Smooth muscle cell of the brain vasculature (primary cell): ENCODE results near the gene GJA1.
"Not testable (repeated sequence)": the region's sequence is repeated elsewhere in the genome, so short reads cannot be mapped to it uniquely, and the experiment has no call there.

Source experiments
- DNase-seq: peaks from one replicate; pipeline ENCODE4 v3.0.0-alpha.2; 2012; ENCODE audit warnings: low read depth, low spot score

GJA1 gene

DNA sequence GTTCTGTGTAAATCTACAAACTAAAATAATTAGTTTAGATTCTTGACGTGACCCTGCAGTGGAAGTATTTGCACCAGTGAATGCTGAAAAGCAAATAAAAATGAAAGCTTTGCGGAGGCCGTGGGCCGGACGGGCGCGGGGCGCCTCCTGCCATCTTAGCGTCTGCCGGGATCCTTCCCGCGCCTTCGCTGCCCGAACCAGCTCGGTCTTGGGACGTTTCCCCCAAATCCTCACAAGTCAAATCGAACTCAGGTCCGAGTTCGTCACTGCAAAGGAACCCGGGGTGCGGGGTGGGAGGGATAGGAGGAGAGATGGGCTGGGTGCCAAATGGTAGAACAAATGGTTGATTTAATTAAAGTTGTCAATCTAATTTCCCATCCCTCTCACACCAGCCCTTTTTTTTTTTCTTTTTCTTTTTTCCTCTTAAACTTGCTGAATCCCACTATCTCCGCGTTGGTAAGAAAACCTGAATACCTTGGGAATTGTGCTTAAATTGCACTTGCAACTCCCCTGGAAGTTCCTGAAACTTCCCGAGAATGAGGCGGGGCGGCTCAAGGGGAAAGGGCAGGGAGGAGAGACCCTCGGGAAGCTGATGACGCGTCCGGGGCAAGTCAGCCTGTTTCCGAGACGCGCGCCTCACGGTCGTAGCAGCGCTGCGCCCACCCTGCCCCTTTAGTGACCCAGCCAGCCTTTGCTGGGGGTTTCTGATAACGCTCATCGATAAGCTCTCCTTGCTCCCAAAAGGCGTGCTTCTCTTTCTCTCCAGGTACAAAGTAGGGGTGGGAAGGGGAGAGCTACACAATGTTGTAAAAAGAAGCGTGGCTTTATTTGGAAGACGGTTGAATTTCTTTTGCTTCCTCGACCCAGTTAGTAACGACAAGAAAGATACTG lies 1.8 kb downstream of the GJA1 start:
- DNase-seq = no peak

DNA sequence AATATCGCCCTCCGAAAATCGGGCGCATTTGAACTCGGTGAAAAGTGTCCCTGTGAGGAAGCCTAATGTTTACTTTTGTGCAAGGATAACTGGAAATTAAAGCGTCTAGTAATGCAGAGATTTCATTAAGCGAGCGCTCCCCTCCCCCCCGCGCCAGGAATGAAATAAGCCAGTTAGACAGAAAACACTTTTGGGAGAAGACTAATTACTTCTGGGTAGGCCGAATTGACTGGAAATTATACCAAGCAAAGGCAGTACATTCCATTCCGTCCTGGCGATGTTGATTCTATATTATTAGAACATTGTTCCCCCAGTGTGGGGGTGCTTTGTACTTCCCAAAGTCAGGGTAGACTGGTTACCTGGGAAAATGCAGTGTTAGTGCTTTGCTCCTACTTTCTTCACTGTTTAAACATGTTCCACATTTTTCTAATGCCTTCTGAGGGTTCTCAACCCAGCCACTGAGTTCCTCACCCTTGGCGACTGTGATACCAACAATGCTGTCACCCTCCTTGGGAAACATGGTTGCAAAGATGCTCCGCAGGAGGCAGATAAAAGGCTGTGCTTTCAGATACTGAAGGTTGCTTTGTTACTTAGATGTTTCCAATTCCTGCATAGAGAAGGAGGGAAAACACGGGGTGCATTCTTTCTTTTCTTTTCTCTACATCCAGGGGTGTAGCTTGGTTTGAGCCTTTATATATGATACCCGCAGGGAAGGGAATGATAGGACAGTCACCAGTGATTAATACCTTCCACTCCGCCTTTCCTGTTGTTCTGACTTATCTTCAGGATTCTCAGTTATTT lies 2.6 kb downstream of the GJA1 start:
- DNase-seq = no peak

DNA sequence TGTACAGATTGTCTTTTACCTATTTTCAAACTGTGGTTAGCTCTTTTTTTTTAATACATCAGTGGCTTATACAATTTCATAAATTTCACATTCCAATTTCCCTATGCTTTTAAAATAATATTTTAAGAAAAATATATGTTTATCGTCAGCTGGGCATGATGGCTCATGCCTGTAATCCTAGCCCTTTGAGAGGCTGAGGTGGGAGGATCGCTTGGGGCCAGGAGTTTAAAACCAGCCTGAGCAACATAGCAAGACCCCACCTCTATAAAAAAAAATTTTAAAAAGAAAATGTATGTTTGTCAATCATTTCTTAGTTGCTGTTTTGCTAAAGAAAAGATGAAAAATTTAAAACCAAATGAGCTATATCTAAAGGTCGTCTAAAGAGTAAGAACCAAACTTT lies 3.4 kb downstream of the GJA1 start:
- no peak for DNase-seq

DNA sequence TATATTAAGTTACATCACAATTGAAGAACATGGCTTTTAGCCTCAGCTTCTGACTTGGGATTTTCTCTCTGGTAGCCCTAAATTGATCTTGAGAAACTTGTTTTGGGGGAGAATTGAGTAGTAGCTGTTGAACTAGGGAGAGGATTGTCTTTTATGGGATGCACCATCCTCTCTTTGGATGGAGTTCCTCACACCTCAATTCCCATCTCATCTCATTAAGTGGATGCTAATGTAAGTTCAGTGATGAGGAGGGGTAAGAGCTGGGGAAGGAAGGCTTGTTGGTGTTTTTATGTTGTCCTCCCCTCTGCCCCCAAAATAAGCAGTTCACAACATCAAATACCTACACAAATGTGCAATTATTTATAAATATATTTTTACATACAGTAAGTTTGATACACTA lies 4.0 kb downstream of the GJA1 start:
- DNase-seq = no peak

DNA sequence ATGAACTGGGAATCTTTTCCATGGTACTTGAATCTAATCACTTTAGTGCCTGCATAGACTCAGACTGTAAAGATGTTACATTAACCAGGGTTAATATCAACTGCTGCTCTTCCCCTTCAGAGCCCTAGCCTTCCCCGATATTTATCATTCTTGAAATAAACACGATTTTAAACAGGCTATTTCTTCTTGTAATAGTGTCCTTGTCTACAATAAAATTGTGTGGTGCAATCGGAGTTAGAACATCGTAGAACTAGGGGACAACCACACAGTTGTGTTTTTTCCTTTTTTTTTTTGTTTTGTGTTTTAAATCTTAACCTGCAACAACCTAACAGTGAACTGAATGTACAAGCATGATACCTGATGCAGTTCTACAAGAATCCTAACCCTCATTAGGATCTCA lies 4.5 kb downstream of the GJA1 start:
- no peak for DNase-seq

DNA sequence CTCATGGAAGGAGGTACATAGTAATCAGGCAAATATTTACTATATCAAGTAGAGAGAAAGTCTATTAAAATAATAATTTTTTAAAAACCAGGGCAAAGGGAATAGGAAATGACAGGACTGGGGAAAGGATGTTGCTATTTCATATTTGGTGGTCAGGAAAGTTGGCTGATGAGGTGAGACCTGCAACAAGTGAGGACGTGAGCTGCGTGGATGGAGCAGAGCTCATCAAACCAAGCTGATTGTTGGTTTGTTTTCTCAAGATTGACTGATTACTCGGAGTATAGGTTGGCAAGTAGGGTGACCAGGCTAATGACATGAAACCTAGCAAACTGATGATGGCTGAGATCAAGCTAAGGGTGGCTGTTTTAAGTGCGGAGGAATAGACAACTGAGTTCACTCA lies 6.0 kb downstream of the GJA1 start:
- DNase-seq = no peak

DNA sequence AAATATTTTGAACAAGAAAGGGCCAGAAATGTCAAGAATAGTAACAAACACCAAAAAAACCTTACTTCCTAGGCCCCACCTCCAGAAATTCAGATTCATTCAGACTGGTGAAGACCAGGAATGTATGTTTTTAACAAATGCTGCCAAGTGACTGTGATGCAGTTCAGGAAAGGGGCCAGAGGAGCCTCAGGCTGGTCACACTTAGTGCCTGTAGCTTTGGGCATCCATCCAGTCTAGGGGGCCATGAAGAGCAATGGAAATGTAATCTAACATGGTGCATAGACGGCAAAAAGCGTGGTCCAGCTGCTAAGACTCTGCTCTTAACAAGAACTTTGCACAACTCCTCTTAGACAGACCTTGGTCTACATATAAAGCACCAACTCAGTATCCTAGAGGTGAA lies 7.1 kb downstream of the GJA1 start:
- DNase-seq = no peak

DNA sequence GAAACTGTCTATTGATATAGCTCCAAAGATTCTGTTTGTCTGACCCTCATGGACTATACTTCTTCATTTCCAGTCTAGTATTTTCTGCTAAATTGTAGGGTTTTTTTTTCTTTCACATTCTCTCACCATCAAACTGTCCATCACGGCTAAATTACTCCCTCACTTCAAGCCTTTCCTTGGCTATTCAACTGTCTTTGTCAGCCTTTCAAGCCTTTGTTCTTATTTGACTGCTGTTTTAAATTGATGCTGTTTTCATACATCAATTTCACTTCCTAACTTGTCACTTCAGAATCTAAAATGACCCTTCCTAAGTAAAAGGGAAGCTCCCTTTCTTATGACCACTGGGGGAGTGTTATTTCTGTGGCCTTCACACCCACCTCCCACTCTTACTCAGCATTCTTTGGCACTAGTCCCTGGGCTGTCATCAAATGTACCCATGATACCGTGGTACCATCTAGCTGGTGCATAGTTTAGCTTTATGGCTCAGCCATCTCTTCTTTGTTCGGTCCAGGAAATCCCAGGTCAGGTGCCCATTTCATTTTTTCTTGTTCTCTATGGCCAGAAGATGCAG lies 8.6 kb downstream of the GJA1 start:
- DNase-seq = no peak

DNA sequence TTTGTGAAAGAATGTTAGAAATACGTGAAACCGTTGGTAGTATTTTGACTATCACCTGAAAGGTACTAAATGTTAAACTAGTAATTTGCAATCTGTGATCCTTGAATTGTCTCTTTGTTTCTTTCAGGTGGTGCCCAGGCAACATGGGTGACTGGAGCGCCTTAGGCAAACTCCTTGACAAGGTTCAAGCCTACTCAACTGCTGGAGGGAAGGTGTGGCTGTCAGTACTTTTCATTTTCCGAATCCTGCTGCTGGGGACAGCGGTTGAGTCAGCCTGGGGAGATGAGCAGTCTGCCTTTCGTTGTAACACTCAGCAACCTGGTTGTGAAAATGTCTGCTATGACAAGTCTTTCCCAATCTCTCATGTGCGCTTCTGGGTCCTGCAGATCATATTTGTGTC lies 11.3 kb downstream of the GJA1 start:
- not testable (repeated sequence) for DNase-seq

DNA sequence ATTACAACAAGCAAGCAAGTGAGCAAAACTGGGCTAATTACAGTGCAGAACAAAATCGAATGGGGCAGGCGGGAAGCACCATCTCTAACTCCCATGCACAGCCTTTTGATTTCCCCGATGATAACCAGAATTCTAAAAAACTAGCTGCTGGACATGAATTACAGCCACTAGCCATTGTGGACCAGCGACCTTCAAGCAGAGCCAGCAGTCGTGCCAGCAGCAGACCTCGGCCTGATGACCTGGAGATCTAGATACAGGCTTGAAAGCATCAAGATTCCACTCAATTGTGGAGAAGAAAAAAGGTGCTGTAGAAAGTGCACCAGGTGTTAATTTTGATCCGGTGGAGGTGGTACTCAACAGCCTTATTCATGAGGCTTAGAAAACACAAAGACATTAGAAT lies 12.3 kb downstream of the GJA1 start:
- not testable (repeated sequence) for DNase-seq

DNA sequence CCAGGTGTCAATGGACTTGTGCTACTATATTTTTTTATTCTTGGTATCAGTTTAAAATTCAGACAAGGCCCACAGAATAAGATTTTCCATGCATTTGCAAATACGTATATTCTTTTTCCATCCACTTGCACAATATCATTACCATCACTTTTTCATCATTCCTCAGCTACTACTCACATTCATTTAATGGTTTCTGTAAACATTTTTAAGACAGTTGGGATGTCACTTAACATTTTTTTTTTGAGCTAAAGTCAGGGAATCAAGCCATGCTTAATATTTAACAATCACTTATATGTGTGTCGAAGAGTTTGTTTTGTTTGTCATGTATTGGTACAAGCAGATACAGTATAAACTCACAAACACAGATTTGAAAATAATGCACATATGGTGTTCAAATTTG lies 13.1 kb downstream of the GJA1 start:
- not testable (repeated sequence) for DNase-seq

DNA sequence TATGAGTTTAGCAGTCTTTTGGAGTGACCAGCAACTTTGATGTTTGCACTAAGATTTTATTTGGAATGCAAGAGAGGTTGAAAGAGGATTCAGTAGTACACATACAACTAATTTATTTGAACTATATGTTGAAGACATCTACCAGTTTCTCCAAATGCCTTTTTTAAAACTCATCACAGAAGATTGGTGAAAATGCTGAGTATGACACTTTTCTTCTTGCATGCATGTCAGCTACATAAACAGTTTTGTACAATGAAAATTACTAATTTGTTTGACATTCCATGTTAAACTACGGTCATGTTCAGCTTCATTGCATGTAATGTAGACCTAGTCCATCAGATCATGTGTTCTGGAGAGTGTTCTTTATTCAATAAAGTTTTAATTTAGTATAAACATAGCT lies 13.9 kb downstream of the GJA1 start:
- no peak for DNase-seq

DNA sequence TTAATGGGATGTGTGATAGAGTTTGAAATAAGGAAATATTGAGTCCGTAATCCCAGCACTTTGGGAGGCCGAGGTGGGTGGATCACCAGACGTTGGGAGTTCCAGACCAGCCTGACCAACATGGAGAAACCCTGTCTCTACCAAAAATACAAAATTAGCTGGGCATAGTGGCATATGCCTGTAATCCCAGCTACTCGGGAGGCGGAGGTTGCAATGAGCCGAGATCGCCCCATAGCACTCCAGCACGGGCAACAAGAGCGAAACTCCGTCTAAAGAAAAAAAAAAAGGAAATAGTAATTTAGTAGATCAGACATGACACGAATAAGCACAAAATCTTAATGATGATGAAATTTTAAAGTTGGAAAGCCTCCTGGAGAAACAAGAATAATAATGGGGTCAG lies 14.8 kb downstream of the GJA1 start:
- no peak for DNase-seq

DNA sequence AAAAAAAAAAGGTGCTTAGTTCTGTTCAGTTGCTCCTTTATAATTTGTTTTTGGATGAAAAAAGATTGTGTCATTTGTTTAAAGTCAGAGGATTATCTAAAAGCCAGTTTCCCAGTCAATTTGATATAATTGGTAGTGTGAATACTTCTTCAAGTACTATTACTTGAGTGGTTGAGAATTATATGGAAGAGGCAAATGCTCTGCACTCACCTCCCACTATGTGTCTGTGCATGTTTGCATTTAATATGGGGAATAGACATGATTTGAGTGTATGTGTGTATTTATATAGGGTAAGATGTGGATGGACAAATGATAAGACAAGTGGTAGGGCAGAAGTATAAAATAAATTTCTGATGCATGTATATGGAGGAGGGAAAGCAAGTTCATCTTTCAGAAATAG lies 15.8 kb downstream of the GJA1 start:
- DNase-seq = no peak

DNA sequence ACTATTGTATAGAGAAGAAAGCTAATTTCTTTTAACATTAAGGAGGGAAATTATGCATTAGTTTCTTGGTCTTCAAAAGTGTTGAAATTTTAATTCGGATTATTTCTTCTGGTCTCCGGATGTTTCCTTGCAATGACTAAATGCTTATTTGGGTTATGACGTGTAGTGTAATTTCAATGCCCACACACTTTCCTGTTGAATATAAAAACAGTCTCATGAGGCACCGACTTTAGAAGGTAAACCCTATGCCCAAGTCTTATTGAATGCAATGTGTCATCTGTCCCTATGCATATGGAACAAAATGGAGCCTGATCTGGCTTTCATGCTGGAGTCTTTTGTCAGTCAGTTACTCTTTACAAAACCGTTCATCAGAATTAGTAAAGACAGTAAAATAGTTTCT lies 17.7 kb downstream of the GJA1 start:
- DNase-seq = no peak

DNA sequence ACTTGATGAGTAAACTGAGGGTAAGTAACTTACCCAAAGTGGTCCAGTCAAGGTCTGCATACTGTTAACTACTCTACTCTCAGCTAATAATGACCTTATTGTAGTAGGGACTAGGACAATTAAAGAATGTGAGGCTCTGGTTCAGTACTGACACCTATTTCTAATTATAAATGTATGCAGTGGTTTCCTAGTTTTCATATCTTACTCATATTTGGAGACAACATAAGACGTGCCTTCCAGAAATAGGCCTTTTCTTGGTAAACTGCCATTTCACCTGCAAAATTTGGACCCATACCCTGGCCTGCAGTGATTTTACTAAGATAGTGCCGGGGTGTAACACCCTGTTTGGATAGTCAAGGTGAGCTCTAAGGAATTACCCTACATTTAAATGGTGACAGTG lies 24.7 kb downstream of the GJA1 start:
- DNase-seq = no peak

DNA sequence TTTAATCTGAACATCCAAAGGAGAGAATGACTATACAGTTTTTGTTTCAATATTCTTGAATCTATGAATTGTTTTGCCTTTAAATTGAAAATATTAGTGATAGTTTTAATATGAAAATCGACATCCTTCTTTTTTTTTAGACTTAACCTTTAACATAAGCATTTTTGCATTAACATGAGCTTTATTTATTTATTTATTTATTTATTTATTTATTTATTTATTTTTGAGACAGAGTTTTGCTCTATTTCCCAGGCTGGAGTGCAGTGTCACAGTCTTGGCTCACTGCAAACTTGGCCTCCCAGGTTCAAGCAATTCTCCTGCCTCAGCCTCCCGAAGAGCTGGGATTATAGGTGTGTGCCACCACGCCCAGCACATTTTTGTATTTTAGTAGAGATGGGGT lies 27.6 kb downstream of the GJA1 start:
- DNase-seq = no peak

DNA sequence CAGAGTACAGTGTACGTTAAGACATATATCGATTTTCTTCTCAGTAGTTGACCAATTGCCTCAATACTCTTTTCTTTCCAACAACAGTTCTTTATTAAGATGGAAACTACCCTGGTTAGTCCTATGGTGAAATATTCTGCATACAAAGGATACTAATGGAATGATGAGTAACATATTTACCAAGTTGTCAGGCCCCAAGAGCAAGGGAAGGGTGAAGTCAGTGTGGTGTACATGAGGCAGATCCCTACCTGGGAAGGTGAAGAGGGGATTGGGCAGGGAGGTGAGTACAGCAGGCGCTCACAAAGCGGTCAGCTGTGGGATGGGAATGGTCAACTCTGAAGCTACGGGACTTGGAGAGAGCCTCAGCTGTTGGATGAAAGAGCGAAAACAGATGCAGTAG lies 29.7 kb downstream of the GJA1 start:
- DNase-seq = no peak

DNA sequence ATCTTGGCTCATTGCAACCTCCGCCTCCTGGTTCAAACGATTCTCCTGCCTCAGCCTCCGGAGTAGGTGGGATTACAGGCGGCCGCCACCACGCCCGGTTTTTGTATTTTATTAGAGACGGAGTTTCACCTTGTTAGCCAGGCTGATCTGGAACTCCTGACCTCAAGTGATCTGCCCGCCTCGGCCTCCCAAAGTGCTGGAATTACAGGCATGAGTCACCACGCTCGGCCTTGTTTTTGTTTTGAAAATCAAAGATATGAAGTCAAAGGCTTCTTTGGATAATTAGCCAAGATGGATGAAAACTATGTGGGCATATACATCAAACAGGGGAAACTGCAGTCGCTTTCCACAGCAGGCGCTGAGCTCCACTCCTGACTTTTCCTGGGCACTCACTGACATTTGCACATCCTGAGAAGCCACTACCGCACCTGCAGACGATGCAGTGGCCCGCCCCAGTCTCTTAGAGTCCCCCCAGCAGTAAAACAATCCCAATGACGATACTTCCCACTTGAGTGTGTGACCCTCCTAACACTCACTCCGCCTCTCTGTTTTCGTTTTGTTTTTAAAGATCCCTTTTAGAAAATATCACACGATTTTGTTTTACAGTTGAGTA lies 44.1 kb downstream of the GJA1 start:
- no peak for DNase-seq

DNA sequence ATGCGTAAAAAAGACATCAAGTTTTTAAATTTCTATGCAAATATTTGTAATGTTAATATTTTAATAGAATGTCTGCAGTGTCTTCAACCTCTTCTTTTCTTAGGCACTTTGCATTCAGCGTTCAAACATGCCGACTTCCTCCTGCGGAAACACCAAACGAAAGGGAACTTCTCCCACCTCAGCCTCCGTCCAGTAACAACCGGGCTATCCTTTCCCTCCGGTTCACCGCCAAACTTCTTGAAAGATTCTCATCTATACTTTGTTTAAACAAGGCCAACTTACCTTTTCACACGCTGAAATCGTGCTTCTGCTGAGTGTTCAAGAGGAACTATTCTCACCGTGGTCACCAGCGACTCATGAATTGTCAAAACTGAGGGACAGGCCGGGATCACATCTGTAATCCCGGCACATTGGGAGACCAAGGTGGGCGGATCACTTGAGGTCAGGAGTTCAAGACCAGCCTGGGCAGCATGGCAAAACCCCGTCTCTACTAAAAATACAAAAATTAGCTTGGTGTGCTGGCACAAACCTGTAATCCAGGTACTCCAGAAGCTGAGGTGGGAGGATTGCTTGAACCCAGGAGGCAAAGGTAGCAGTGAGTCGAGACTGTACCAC lies 44.8 kb downstream of the GJA1 start:
- DNase-seq = no peak

DNA sequence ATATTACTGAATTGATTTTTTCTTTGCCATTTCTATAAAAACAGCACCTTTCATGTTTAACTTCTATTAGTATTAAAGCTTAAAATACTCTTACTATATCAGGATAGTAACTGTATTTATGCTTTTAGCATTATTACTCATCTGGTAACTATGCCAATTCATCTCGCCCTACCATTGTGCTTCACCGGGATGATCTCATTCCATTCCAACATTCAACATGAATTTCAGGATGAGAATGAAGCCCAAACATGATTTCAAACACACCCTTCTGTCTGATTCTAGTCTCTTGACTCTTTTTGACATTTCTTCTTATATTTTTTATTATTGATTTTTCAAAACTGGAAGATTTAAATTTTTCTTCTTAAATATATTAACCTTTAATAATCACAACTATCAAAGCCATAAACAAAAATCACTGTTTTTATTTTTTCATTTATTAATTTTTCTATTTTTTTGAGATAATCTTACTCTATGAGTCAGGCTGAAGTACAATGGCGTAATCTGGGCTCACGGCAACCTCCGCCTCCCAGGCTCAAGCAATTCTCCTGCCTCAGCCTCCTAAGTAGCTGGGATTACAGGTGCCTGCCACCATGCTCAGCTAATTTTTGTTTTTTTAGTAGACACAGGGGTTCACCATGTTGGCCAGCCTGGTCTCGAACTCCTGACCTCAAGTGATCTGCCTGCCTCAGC lies 46.7 kb downstream of the GJA1 start:
- DNase-seq = no peak
